ENCODE data around the gene PLXND1. TPM values are rescaled to one million over a fixed set of nuclear protein-coding genes. Genes with fewer than 3 reads are reported as not detected.
"Not testable (repeated sequence)": the region's sequence is repeated elsewhere in the genome, so short reads cannot be mapped to it uniquely, and the experiment has no call there.

The PLXND1 gene
- total RNA-seq, 1 experiment from 2014 or later = 47.3 TPM

GRCh38 chr3:129644836-129645235 lies 38.4 kb upstream of the PLXND1 start:
- Histone ChIP-seq H3K36me3 (ENCODE audit: control insufficient read depth in 1 of 2, insufficient read depth in 2 of 2, low read length in 2 of 2) (no peaks in the 10 kb centered on the region), H3K9me3 (ENCODE audit: control insufficient read depth in 1 of 2, insufficient read depth in 1 of 2, low read depth in 1 of 2, low read length in 2 of 2) (no peaks in the 10 kb centered on the region), H3K4me1 (ENCODE audit: control insufficient read depth in 1 of 2, insufficient read depth in 2 of 2, low read length in 2 of 2) (peaks cover 4 to 8% of the 10 kb centered on the region in 2 experiments), H4K20me1 (ENCODE audit: insufficient read depth) (no peaks in the 10 kb centered on the region), H3K9ac (ENCODE audit: low read length) (no peak overlapping the region), H2AFZ (ENCODE audit: low read depth, low read length, poor library complexity, severe bottlenecking) (no peak overlapping the region), H3K27ac (ENCODE audit: low read depth, low read length) (no peak overlapping the region), H3K4me2 (ENCODE audit: low read length) (no peak overlapping the region), H3K9me2 (ENCODE audit: insufficient read depth) (no peaks in the 10 kb centered on the region), H3K79me2 (ENCODE audit: insufficient read depth, low read length) (no peaks in the 10 kb centered on the region), H3K27me3 (ENCODE audit: insufficient read depth, low read length) (no peaks in the 10 kb centered on the region), H3K4me3 (replicated peaks in 1 of 2; ENCODE audit: low read depth in 1 of 2, low read length in 2 of 2) (no peak overlapping the region)
- TF ChIP-seq EGR1 (IDR thresholded peaks at IDR 0.05; ENCODE audit: low read depth) (no peak), SRF (IDR thresholded peaks at IDR 0.05; ENCODE audit: low read depth) (no peak), RAD21 (IDR thresholded peaks at IDR 0.05; ENCODE audit: low read depth) (no peak), EZH2phosphoT487 (IDR thresholded peaks at IDR 0.05; ENCODE audit: borderline replicate concordance) (no peak), MAX (IDR thresholded peaks at IDR 0.05) (no peak), ZNF274 (IDR thresholded peaks at IDR 0.05; ENCODE audit: low read depth, low read length) (no peak), SIN3A (IDR thresholded peaks at IDR 0.05; ENCODE audit: low read depth) (no peak), TCF7L2 (IDR thresholded peaks at IDR 0.05; ENCODE audit: borderline replicate concordance, extremely low read depth, insufficient read depth, insufficient read length) (no peak), REST (IDR thresholded peaks at IDR 0.05; ENCODE audit: low read depth) (no peak), ATF3 (IDR thresholded peaks at IDR 0.05) (no peak)
- intact Hi-C loops (cut with micrococcal nuclease) = no loop called here
- ChIA-PET RAD21 (ENCODE audit: low non-redundant PET in 1 of 2, low total read pairs in 2 of 2, uncharacterized antibody in 2 of 2, unreplicated experiment in 2 of 2) (no interaction called here), POLR2A (no interaction called here), CTCF (no interaction called here)
- no TSS peak for BruUV-seq (replicated peaks)
- no peak for ATAC-seq
- no peak for DNase-seq (ENCODE audit: low read depth, low spot score)

- POLR2A ChIA-PET; H3K27me3 ChIP-seq (ENCODE audit: insufficient read depth, low read length); RAD21 ChIA-PET (ENCODE audit: low non-redundant PET in 1 of 2, low total read pairs in 2 of 2, uncharacterized antibody in 2 of 2, unreplicated experiment in 2 of 2); H4K20me1 ChIP-seq (ENCODE audit: insufficient read depth); H3K4me1 ChIP-seq (ENCODE audit: control insufficient read depth in 1 of 2, insufficient read depth in 2 of 2, low read length in 2 of 2); H3K4me3 ChIP-seq (replicated peaks in 1 of 2; ENCODE audit: low read depth in 1 of 2, low read length in 2 of 2); BruUV-seq (replicated peaks); H3K4me2 ChIP-seq (ENCODE audit: low read length); intact Hi-C loops (cut with micrococcal nuclease); H3K9me3 ChIP-seq (ENCODE audit: control insufficient read depth in 1 of 2, insufficient read depth in 1 of 2, low read depth in 1 of 2, low read length in 2 of 2); H3K27ac ChIP-seq (ENCODE audit: low read depth, low read length); DNase-seq (ENCODE audit: low read depth, low spot score); H3K79me2 ChIP-seq (ENCODE audit: insufficient read depth, low read length); ATAC-seq; H2AFZ ChIP-seq (ENCODE audit: low read depth, low read length, poor library complexity, severe bottlenecking); H3K36me3 ChIP-seq (ENCODE audit: control insufficient read depth in 1 of 2, insufficient read depth in 2 of 2, low read length in 2 of 2); CTCF ChIA-PET; H3K9me2 ChIP-seq (ENCODE audit: insufficient read depth); H3K9ac ChIP-seq (ENCODE audit: low read length): not testable (repeated sequence)
Measured at GRCh38 chr3:129641567-129642260, 35.2 kb upstream of the PLXND1 start.

- H3K4me2 ChIP-seq (ENCODE audit: low read length); H3K9ac ChIP-seq (ENCODE audit: low read length); H3K4me3 ChIP-seq (replicated peaks in 1 of 2; ENCODE audit: low read depth in 1 of 2, low read length in 2 of 2); H3K4me1 ChIP-seq (ENCODE audit: control insufficient read depth in 1 of 2, insufficient read depth in 2 of 2, low read length in 2 of 2); BruUV-seq (replicated peaks); DNase-seq (ENCODE audit: low read depth, low spot score); H3K9me2 ChIP-seq (ENCODE audit: insufficient read depth); H2AFZ ChIP-seq (ENCODE audit: low read depth, low read length, poor library complexity, severe bottlenecking); CTCF ChIA-PET; RAD21 ChIA-PET (ENCODE audit: low non-redundant PET in 1 of 2, low total read pairs in 2 of 2, uncharacterized antibody in 2 of 2, unreplicated experiment in 2 of 2); H3K79me2 ChIP-seq (ENCODE audit: insufficient read depth, low read length); H3K27ac ChIP-seq (ENCODE audit: low read depth, low read length); ATAC-seq; intact Hi-C loops (cut with micrococcal nuclease); H3K36me3 ChIP-seq (ENCODE audit: control insufficient read depth in 1 of 2, insufficient read depth in 2 of 2, low read length in 2 of 2); H3K9me3 ChIP-seq (ENCODE audit: control insufficient read depth in 1 of 2, insufficient read depth in 1 of 2, low read depth in 1 of 2, low read length in 2 of 2); POLR2A ChIA-PET; H3K27me3 ChIP-seq (ENCODE audit: insufficient read depth, low read length); H4K20me1 ChIP-seq (ENCODE audit: insufficient read depth): not testable (repeated sequence)
Measured at GRCh38 chr3:129640985-129641384, 34.5 kb upstream of the PLXND1 start.

Measured in HCT116 (cell line).